ENCODE results near the gene PALD1.

GRCh38 chr10:70510453-70510852 is 31.9 kb downstream of the PALD1 start:
- TF ChIP-seq, protein P1, sequence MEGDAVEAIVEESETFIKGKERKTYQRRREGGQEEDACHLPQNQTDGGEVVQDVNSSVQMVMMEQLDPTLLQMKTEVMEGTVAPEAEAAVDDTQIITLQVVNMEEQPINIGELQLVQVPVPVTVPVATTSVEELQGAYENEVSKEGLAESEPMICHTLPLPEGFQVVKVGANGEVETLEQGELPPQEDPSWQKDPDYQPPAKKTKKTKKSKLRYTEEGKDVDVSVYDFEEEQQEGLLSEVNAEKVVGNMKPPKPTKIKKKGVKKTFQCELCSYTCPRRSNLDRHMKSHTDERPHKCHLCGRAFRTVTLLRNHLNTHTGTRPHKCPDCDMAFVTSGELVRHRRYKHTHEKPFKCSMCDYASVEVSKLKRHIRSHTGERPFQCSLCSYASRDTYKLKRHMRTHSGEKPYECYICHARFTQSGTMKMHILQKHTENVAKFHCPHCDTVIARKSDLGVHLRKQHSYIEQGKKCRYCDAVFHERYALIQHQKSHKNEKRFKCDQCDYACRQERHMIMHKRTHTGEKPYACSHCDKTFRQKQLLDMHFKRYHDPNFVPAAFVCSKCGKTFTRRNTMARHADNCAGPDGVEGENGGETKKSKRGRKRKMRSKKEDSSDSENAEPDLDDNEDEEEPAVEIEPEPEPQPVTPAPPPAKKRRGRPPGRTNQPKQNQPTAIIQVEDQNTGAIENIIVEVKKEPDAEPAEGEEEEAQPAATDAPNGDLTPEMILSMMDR (IDR thresholded peaks at IDR 0.05), result no peak
- TF ChIP-seq EZH2 (IDR thresholded peaks at IDR 0.05), result no peak

Measured in neural progenitor cell (in vitro differentiated cells).